Measurements from ENCODE around the gene OTOG.

DNA sequence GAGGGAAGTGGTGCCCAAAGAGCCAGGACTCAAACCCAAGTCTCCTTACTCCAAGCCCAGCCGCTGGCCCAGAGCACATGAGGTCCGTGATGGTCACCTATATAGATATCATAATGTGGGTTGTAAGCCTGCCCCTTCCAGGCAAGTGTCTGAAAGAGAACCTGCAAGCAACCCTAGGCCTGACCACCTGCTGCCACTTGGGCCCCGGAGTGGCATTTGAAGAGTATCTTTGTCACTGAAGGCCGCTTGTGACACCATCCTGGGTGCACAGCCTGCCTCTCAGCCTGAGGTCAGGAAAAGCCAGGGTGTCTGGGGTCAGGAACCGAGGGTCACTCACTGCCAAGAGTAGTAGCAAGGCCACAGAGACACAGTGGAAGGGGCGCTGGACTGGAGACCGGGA lies 32.4 kb downstream of the OTOG start:
- TF ChIP-seq, protein P1, sequence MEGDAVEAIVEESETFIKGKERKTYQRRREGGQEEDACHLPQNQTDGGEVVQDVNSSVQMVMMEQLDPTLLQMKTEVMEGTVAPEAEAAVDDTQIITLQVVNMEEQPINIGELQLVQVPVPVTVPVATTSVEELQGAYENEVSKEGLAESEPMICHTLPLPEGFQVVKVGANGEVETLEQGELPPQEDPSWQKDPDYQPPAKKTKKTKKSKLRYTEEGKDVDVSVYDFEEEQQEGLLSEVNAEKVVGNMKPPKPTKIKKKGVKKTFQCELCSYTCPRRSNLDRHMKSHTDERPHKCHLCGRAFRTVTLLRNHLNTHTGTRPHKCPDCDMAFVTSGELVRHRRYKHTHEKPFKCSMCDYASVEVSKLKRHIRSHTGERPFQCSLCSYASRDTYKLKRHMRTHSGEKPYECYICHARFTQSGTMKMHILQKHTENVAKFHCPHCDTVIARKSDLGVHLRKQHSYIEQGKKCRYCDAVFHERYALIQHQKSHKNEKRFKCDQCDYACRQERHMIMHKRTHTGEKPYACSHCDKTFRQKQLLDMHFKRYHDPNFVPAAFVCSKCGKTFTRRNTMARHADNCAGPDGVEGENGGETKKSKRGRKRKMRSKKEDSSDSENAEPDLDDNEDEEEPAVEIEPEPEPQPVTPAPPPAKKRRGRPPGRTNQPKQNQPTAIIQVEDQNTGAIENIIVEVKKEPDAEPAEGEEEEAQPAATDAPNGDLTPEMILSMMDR (conservative IDR thresholded peaks at IDR 0.05; ENCODE audit: low read length), result no peak
- no peak for TF ChIP-seq EZH2phosphoT487 (IDR thresholded peaks at IDR 0.05; ENCODE audit: borderline replicate concordance)
